CD14-positive monocyte (primary cell): Measurements from ENCODE around the gene PAGR1. TPM values are rescaled to one million over a fixed set of nuclear protein-coding genes. Genes with fewer than 3 reads are reported as not detected.

Source experiments
- DNase-seq, 3 donors: peaks; one replicate each; pipeline ENCODE4 v3.0.0-alpha.2; 2011 to 2022
- H2AFZ ChIP-seq: 2 replicates; pipeline ENCODE4 v1.6.0; 2012; ENCODE audit warnings: mild to moderate bottlenecking, low read depth, low read length, inconsistent platforms; ENCODE audit not compliant: insufficient read depth, poor library complexity, severe bottlenecking
- H3K27ac ChIP-seq, 2 donors: 1 replicate in 1 of 2; 2 replicates in 1 of 2; pipeline ENCODE4 v1.5.1; 2012 to 2013; ENCODE audit warnings: low read length in 2 of 2, control low read depth in 1 of 2, inconsistent platforms in 1 of 2, low read depth in 1 of 2, mild to moderate bottlenecking in 1 of 2
- H3K27me3 ChIP-seq, 2 donors: one replicate each; pipeline versions ENCODE4 v1.6.0 to v1.6.1; 2011 to 2013; ENCODE audit warnings: low read length in 2 of 2; ENCODE audit not compliant: control insufficient read depth in 2 of 2, insufficient read depth in 2 of 2
- H3K36me3 ChIP-seq, 2 donors: replicated peaks in 1 of 2; 1 replicate in 1 of 2; 2 replicates in 1 of 2; pipeline versions ENCODE4 v1.5.1 to v1.6.1; 2012 to 2013; ENCODE audit warnings: low read length in 2 of 2, control low read depth in 1 of 2, inconsistent platforms in 1 of 2, mild to moderate bottlenecking in 1 of 2; ENCODE audit not compliant: insufficient read depth in 2 of 2, control insufficient read depth in 1 of 2
- H3K4me1 ChIP-seq, 2 donors: 1 replicate in 1 of 2; 2 replicates in 1 of 2; pipeline versions ENCODE4 v1.5.1 to v1.6.1; 2012 to 2013; ENCODE audit warnings: low read length in 2 of 2, control low read depth in 1 of 2, inconsistent platforms in 1 of 2, mild to moderate bottlenecking in 1 of 2, moderate library complexity in 1 of 2; ENCODE audit not compliant: insufficient read depth in 2 of 2, control insufficient read depth in 1 of 2
- H3K4me2 ChIP-seq: replicated peaks from 2 replicates; pipeline ENCODE3; 2012; ENCODE audit warnings: low read length, moderate library complexity, mild to moderate bottlenecking; ENCODE audit not compliant: poor library complexity, severe bottlenecking; ENCODE audit errors: extremely low read depth
- H3K4me3 ChIP-seq, 3 experiments: fragments of 200-600 bp in 1 of 3; sonication (generic) in 1 of 3; replicated peaks in 1 of 3; 1 replicate in 2 of 3; 2 replicates in 1 of 3; pipeline ENCODE4 v1.5.1; 2011 to 2013; ENCODE audit warnings: low read length in 3 of 3, mild to moderate bottlenecking in 3 of 3, control low read depth in 2 of 3, low read depth in 2 of 3, inconsistent platforms in 1 of 3, moderate library complexity in 1 of 3
- H3K79me2 ChIP-seq: 2 replicates; pipeline ENCODE4 v1.6.0; 2012; ENCODE audit warnings: mild to moderate bottlenecking, control low read depth, inconsistent platforms, low read length, moderate library complexity; ENCODE audit not compliant: insufficient read depth
- H3K9ac ChIP-seq: 2 replicates; pipeline ENCODE4 v1.6.0; 2017; ENCODE audit warnings: low read length, mild to moderate bottlenecking; ENCODE audit not compliant: insufficient read depth, poor library complexity, severe bottlenecking
- H3K9me3 ChIP-seq, 2 donors: replicated peaks in 1 of 2; 1 replicate in 1 of 2; 2 replicates in 1 of 2; pipeline versions ENCODE4 v1.5.1 to v1.6.1; 2012 to 2013; ENCODE audit warnings: low read length in 2 of 2, control low read depth in 1 of 2; ENCODE audit not compliant: control insufficient read depth in 1 of 2, insufficient read depth in 1 of 2
- H4K20me1 ChIP-seq: 2 replicates; pipeline ENCODE4 v1.6.0; 2012; ENCODE audit warnings: mild to moderate bottlenecking, low read length, control low read depth, moderate library complexity; ENCODE audit not compliant: insufficient read depth
- H3K27ac Mint-ChIP-seq, 7 donors: one replicate each; pipeline ENCODE4 v1.8.0; 2020; ENCODE audit warnings: mild to moderate bottlenecking in 7 of 7, mixed read lengths in 7 of 7, moderate library complexity in 6 of 7, inconsistent platforms in 2 of 7
- H3K27me3 Mint-ChIP-seq, 3 donors: one replicate each; pipeline ENCODE4 v1.8.0; 2021 to 2022; ENCODE audit warnings: low read depth in 3 of 3, mild to moderate bottlenecking in 3 of 3, mixed read lengths in 3 of 3, moderate library complexity in 3 of 3, inconsistent platforms in 1 of 3
- H3K36me3 Mint-ChIP-seq, 2 donors: one replicate each; pipeline ENCODE4 v1.8.0; 2020; ENCODE audit warnings: mixed read lengths in 2 of 2, inconsistent platforms in 1 of 2, mild to moderate bottlenecking in 1 of 2
- H3K4me1 Mint-ChIP-seq: one replicate; pipeline ENCODE4 v1.8.0; 2020; ENCODE audit warnings: mild to moderate bottlenecking, mixed read lengths
- H3K4me3 Mint-ChIP-seq, 2 donors: one replicate each; pipeline ENCODE4 v1.8.0; 2020; ENCODE audit warnings: mild to moderate bottlenecking in 2 of 2, mixed read lengths in 2 of 2, moderate library complexity in 1 of 2
- H3K9me3 Mint-ChIP-seq, 7 donors: one replicate each; pipeline ENCODE4 v1.8.0; 2020 to 2022; ENCODE audit warnings: mixed read lengths in 7 of 7, mild to moderate bottlenecking in 6 of 7, moderate library complexity in 6 of 7, inconsistent platforms in 2 of 7
- WGBS: methylation state at CpG from one replicate; pipeline ENCODE4 v1.1.5; 2013; ENCODE audit warnings: missing lambda C conversion rate; ENCODE audit not compliant: insufficient coverage; 5-methylcytosine and 5-hydroxymethylcytosine counted together
- intact Hi-C, 2 donors: fragments of 100-400 bp; cut with micrococcal nuclease; formaldehyde crosslinking; loops; one replicate each; pipeline versions ENCODE4 v1.15.0 to v1.15.1; 2023
- polyA plus RNA-seq, 3 donors: library from polyadenylated mRNA; depleted of rRNA in 1 of 3; unstranded in 2 of 3; stranded (reverse) in 1 of 3; fragments of 300-500 nt in 2 of 3; fragments of >200 nt in 1 of 3; fragmentation: Illumina TruSeq in 2 of 3; gene quantifications; 1 replicate in 2 of 3; 2 replicates in 1 of 3; pipeline ENCODE4 v1.2.3, GENCODE V29; 2012 to 2021
- TF ChIP-seq, protein P1 (sequence below): fragments of 200-600 bp; IDR thresholded peaks from one replicate; pipeline ENCODE4 v1.8.0; 2022; ENCODE audit warnings: antibody characterized with exemption, mild to moderate bottlenecking

The PAGR1 gene
- polyA plus RNA-seq, 3 donors = 12.6 to 43.4 (median 36.3) TPM

DNA sequence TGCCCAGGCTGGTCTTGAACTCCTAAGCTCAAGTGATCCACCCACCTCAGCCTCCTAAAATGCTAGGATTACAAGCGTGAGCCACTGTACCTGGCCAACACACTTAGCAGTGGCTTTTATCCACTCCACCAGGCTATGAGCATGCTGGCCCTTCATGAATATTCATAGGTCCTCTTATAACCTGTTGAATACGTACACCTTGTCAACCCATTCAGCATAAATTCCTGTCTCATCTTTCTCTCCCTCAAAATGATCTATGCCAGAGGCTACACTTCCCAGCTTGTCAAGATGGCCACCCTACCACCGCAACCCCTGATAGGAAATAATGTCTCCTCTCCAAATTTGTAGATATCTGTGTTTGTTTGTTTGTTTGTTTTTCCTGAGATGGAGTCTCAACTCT, 48.9 kb upstream of the PAGR1 start:
- Histone ChIP-seq H3K27me3 (no peaks in the 10 kb centered on the region), H3K4me3 (no peak overlapping the region), H3K27ac (no peak overlapping the region), H3K36me3 (no peaks in the 10 kb centered on the region), H3K9me3 (no peaks in the 10 kb centered on the region), H3K4me2 (no peak overlapping the region), H3K4me1 (peaks cover 15 to 18% of the 10 kb centered on the region in 2 donors), H4K20me1 (no peaks in the 10 kb centered on the region), H3K79me2 (no peaks in the 10 kb centered on the region), H3K9ac (no peak overlapping the region), H2AFZ (no peak overlapping the region)
- Mint-ChIP-seq H3K4me1 (peaks cover 24% of the 10 kb centered on the region), H3K36me3 (no peaks in the 10 kb centered on the region), H3K27me3 (peaks cover 0 to 6% (median 0%) of the 10 kb centered on the region in 3 donors), H3K4me3 (peak overlapping the region in 1 of 2 donors; percentile 35), H3K9me3 (no peaks in the 10 kb centered on the region), H3K27ac (peak overlapping the region in 1 of 7 donors; percentile 69)
- TF ChIP-seq, protein P1, sequence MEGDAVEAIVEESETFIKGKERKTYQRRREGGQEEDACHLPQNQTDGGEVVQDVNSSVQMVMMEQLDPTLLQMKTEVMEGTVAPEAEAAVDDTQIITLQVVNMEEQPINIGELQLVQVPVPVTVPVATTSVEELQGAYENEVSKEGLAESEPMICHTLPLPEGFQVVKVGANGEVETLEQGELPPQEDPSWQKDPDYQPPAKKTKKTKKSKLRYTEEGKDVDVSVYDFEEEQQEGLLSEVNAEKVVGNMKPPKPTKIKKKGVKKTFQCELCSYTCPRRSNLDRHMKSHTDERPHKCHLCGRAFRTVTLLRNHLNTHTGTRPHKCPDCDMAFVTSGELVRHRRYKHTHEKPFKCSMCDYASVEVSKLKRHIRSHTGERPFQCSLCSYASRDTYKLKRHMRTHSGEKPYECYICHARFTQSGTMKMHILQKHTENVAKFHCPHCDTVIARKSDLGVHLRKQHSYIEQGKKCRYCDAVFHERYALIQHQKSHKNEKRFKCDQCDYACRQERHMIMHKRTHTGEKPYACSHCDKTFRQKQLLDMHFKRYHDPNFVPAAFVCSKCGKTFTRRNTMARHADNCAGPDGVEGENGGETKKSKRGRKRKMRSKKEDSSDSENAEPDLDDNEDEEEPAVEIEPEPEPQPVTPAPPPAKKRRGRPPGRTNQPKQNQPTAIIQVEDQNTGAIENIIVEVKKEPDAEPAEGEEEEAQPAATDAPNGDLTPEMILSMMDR = no peak
- DNase-seq = no peak
- intact Hi-C loops = loop anchor here in 1 of 2 donors (10.0 kb wide), 1 partner anchor 52 kb away; no protein-coding TSS in a partner anchor
- WGBS = 94% methylated on average over 2 of the region's 3 CpGs

DNA sequence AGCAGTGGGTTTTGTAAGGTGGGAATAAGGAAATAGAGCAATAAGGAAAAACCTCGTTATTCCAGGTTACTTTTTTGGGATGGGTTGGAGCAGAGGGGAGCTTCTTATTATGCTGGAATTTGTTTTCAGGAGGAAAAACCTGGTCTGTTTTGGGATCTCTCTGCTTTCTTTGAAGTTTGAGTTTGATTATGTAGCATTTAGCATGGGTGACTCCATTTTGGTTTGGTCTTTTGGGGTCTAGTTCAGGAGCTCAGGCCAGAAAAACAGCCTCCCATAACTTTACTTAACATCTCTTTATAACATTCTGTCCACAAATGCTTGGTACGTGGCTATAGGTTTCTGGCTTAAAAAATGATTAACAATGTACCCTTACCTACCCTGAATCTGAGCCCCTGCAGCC, 46.4 kb upstream of the PAGR1 start:
- peaks cover 0 to 8% (median 0%) of the 10 kb centered on the region in 3 donors for H3K27me3 Mint-ChIP-seq
- TF ChIP-seq, protein P1 = no peak
- Histone ChIP-seq H3K36me3 (no peaks in the 10 kb centered on the region), H3K27ac (no peak overlapping the region), H3K4me2 (no peak overlapping the region), H3K4me3 (no peak overlapping the region), H4K20me1 (no peaks in the 10 kb centered on the region), H3K79me2 (no peaks in the 10 kb centered on the region), H3K9me3 (no peaks in the 10 kb centered on the region), H2AFZ (no peak overlapping the region), H3K27me3 (no peaks in the 10 kb centered on the region), H3K9ac (no peak overlapping the region), H3K4me1 (peaks cover 25 to 27% of the 10 kb centered on the region in 2 donors)
- no peak for DNase-seq
- 100% methylated on average over 2 of the region's 2 CpGs for WGBS
- H3K36me3 Mint-ChIP-seq = no peaks in the 10 kb centered on the region
- intact Hi-C loops = loop anchor here in 1 of 2 donors (10.0 kb wide), 1 partner anchor 55 kb away; no protein-coding TSS in a partner anchor
- no peak overlapping the region for H3K27ac Mint-ChIP-seq
- peaks cover 31% of the 10 kb centered on the region for H3K4me1 Mint-ChIP-seq
- no peak overlapping the region for H3K4me3 Mint-ChIP-seq
- H3K9me3 Mint-ChIP-seq = no peaks in the 10 kb centered on the region
